ENCODE results near the gene KLHL29. TPM values are rescaled to one million over a fixed set of nuclear protein-coding genes. Genes with fewer than 3 reads are reported as not detected.

Gene KLHL29
- total RNA-seq, 2 donors from 2014 or later = 1.0 to 2.4 TPM

- no peaks in the 10 kb centered on the region for H3K9me3 ChIP-seq (ENCODE audit: control insufficient read depth, low read length)
- no peak overlapping the region for H3K27ac ChIP-seq (ENCODE audit: low read depth, low read length)
- H3K27me3 Mint-ChIP-seq (ENCODE audit: insufficient read depth) = peaks cover 29% of the 10 kb centered on the region
- H3K4me1 Mint-ChIP-seq = peaks cover 4% of the 10 kb centered on the region
- H3K36me3 ChIP-seq (ENCODE audit: control insufficient read depth, insufficient read depth, low read length) = no peaks in the 10 kb centered on the region
- no peak for TF ChIP-seq CTCF (conservative IDR thresholded peaks at IDR 0.05)
- H3K27me3 ChIP-seq (ENCODE audit: control insufficient read depth, insufficient read depth, low read length, poor library complexity, severe bottlenecking) = peaks cover 7% of the 10 kb centered on the region
- no peak overlapping the region for H3K4me3 ChIP-seq (ENCODE audit: low read length)
- no peak overlapping the region for H3K27ac Mint-ChIP-seq
- no peaks in the 10 kb centered on the region for H3K9me3 Mint-ChIP-seq
- DNase-seq = no peak
- H3K36me3 Mint-ChIP-seq (ENCODE audit: low read depth) = no peaks in the 10 kb centered on the region
- H3K4me1 ChIP-seq (ENCODE audit: control insufficient read depth, insufficient read depth, low read length) = no peaks in the 10 kb centered on the region
- 88 to 96% methylated on average over 7 to 9 of the region's 9 CpGs for WGBS, 2 experiments (ENCODE audit: insufficient coverage in 1 of 2, insufficient read length in 1 of 2)
- no peak overlapping the region for H3K9ac ChIP-seq (ENCODE audit: extremely low read depth, low read length, poor library complexity, severe bottlenecking)
- no peak overlapping the region for H3K4me3 Mint-ChIP-seq
These were observed 28.3 kb upstream of the KLHL29 start for GRCh38 chr2:23356711-23357110.

DNA sequence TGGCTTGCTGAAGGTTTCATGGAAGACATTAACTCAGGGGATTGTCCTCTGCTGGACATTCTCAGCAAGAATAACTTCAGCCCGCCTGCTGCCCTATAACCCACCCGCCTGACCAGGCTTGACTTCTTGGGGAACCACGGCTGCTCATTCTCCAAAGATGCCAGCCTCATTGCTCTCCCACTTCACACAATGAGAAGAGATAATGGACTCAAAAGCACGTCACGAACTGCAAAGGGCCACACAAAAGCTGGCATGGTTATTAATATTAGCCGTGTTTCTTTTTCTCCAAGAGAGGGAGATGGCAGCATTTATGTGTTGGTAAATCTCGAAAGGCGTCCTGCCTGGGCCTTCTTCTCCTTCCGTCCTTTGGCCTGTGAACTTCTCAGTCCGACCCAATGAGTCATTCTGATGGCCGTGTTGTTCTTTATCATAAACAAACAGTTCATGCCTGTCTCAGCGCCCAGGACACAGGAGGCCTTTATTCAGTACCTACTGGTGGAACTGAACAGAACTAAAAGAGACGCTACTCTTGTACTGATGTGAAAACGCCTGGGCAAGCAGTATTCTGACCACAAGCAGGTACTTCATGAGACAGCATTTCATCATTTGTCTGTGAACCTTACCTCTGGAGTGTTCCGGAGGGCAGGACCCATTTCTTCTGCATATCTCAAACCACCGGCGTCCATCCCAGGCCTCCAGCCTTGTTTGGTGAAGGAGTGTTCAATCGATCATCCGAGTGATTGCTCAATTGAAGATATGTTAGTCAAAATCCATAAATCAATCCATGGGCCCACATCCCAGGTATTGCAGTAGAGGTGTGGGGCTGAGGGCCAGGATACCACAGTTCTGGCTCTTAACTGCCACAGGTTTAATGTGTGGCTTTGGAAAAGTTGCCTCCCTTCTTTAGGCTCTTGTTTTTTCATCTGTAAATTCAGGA lies 25.1 kb upstream of the KLHL29 start:
- no peaks in the 10 kb centered on the region for H3K36me3 ChIP-seq (ENCODE audit: control insufficient read depth, insufficient read depth, low read length)
- DNase-seq = no peak
- H3K4me3 ChIP-seq (ENCODE audit: low read length) = no peak overlapping the region
- Mint-ChIP-seq H3K27me3 (ENCODE audit: insufficient read depth) (peaks cover 25% of the 10 kb centered on the region), H3K9me3 (no peaks in the 10 kb centered on the region), H3K4me3 (no peak overlapping the region), H3K36me3 (ENCODE audit: low read depth) (no peaks in the 10 kb centered on the region), H3K27ac (no peak overlapping the region), H3K4me1 (peaks cover 4% of the 10 kb centered on the region)
- H3K27me3 ChIP-seq (ENCODE audit: control insufficient read depth, insufficient read depth, low read length, poor library complexity, severe bottlenecking) = no peaks in the 10 kb centered on the region
- no peaks in the 10 kb centered on the region for H3K9me3 ChIP-seq (ENCODE audit: control insufficient read depth, low read length)
- no peak for TF ChIP-seq CTCF (conservative IDR thresholded peaks at IDR 0.05)
- H3K4me1 ChIP-seq (ENCODE audit: control insufficient read depth, insufficient read depth, low read length) = no peaks in the 10 kb centered on the region
- H3K9ac ChIP-seq (ENCODE audit: extremely low read depth, low read length, poor library complexity, severe bottlenecking) = no peak overlapping the region
- WGBS, 2 experiments (ENCODE audit: insufficient coverage in 1 of 2, insufficient read length in 1 of 2) = 87% methylated on average over 11 to 19 of the region's 19 CpGs
- H3K27ac ChIP-seq (ENCODE audit: low read depth, low read length) = no peak overlapping the region

GRCh38 chr2:23360571-23361125 lies 24.3 kb upstream of the KLHL29 start:
- no peak overlapping the region for H3K27ac ChIP-seq (ENCODE audit: low read depth, low read length)
- DNase-seq = peak; percentile 69
- Mint-ChIP-seq H3K27me3 (ENCODE audit: insufficient read depth) (peaks cover 23% of the 10 kb centered on the region), H3K27ac (no peak overlapping the region), H3K4me3 (no peak overlapping the region), H3K9me3 (no peaks in the 10 kb centered on the region), H3K4me1 (peaks cover 4% of the 10 kb centered on the region), H3K36me3 (ENCODE audit: low read depth) (no peaks in the 10 kb centered on the region)
- H3K9me3 ChIP-seq (ENCODE audit: control insufficient read depth, low read length) = no peaks in the 10 kb centered on the region
- H3K36me3 ChIP-seq (ENCODE audit: control insufficient read depth, insufficient read depth, low read length) = no peaks in the 10 kb centered on the region
- no peaks in the 10 kb centered on the region for H3K4me1 ChIP-seq (ENCODE audit: control insufficient read depth, insufficient read depth, low read length)
- 77 to 82% methylated on average over 8 to 13 of the region's 13 CpGs for WGBS, 2 experiments (ENCODE audit: insufficient coverage in 1 of 2, insufficient read length in 1 of 2)
- TF ChIP-seq CTCF (conservative IDR thresholded peaks at IDR 0.05) = peak; percentile 55
- no peak overlapping the region for H3K4me3 ChIP-seq (ENCODE audit: low read length)
- no peak overlapping the region for H3K9ac ChIP-seq (ENCODE audit: extremely low read depth, low read length, poor library complexity, severe bottlenecking)
- H3K27me3 ChIP-seq (ENCODE audit: control insufficient read depth, insufficient read depth, low read length, poor library complexity, severe bottlenecking) = no peaks in the 10 kb centered on the region

All from endodermal cell (in vitro differentiated cells).